ENCODE measurements around the gene MLLT1.

GRCh38 chr19:6217752-6218334 lies 61.9 kb downstream of the MLLT1 start:
- TF ChIP-seq EZH2 (IDR thresholded peaks at IDR 0.05; ENCODE audit: low read depth) (no peak), CTCF (conservative IDR thresholded peaks at IDR 0.05) (no peak)
